Upper lobe of left lung (tissue), 6 donors: ENCODE data around the gene BRAT1. TPM values are rescaled to one million over a fixed set of nuclear protein-coding genes. Genes with fewer than 3 reads are reported as not detected.
"Not testable (repeated sequence)": the region's sequence is repeated elsewhere in the genome, so short reads cannot be mapped to it uniquely, and the experiment has no call there.

Source experiments
- ATAC-seq, 2 donors: fragments of 200-7000 bp; cut with Tn5 transposase; one replicate each; pipeline ENCODE4 v1.9.1; 2022; ENCODE audit warnings: mild to moderate bottlenecking in 2 of 2, moderate library complexity in 2 of 2; ENCODE audit not compliant: low FRiP score in 2 of 2
- DNase-seq, 2 donors: peaks; one replicate each; pipeline ENCODE4 v3.0.0-alpha.2; 2019 to 2020
- H3K27ac ChIP-seq, 4 donors: fragments of 200-600 bp; sonication (generic); one replicate each; pipeline ENCODE4 v1.5.1; 2016 to 2019
- H3K27me3 ChIP-seq, 4 donors: fragments of 200-600 bp; sonication (generic); one replicate each; pipeline ENCODE4 v1.5.1; 2017 to 2019
- H3K36me3 ChIP-seq, 4 donors: fragments of 200-600 bp; sonication (generic); one replicate each; pipeline ENCODE4 v1.5.1; 2016 to 2019
- H3K4me1 ChIP-seq, 4 donors: fragments of 200-600 bp; sonication (generic); one replicate each; pipeline ENCODE4 v1.5.1; 2018 to 2019
- H3K4me3 ChIP-seq, 4 donors: fragments of 200-600 bp; sonication (generic); one replicate each; pipeline ENCODE4 v1.5.1; 2017 to 2019; ENCODE audit warnings: mild to moderate bottlenecking in 2 of 4, moderate library complexity in 1 of 4
- H3K9me3 ChIP-seq, 4 donors: fragments of 200-600 bp; sonication (generic); one replicate each; pipeline ENCODE4 v1.5.1; 2018 to 2019
- POLR2AphosphoS5 ChIP-seq, 2 donors: sonication (generic); formaldehyde crosslinking; IDR thresholded peaks; one replicate each; pipeline ENCODE4 v1.5.1; 2017; ENCODE audit warnings: antibody characterized with exemption in 2 of 2
- WGBS, 2 donors: methylation state at CpG; one replicate each; pipeline ENCODE4 v1.1.5; 2017 to 2018; 5-methylcytosine and 5-hydroxymethylcytosine counted together
- total RNA-seq, 6 donors: library from RNA; depleted of rRNA in 4 of 6; stranded (reverse); fragments of >200 nt in 4 of 6; gene quantifications; one replicate each; pipeline versions ENCODE4 v1.1.0 to v1.2.1, GENCODE V29; 2016 to 2021
- TF ChIP-seq, protein P1 (sequence below), 6 experiments: fragments of 450-650 bp in 4 of 6; fragments of 200-600 bp in 2 of 6; sonication (generic) in 2 of 6; IDR thresholded peaks; one replicate each; pipeline ENCODE4 v1.5.1; 2016 to 2019; ENCODE audit warnings: antibody characterized with exemption in 6 of 6
- donor health status: DM: no; HTN: no; CAD: no; lungs with moderate emphysema.
- donor health status: DM: no; HTN: yes; CAD: no; lungs with severe emphysema.

Gene BRAT1
- total RNA-seq, 6 donors from 2014 or later: 23.9 to 68.3 (median 31.0) TPM

DNA sequence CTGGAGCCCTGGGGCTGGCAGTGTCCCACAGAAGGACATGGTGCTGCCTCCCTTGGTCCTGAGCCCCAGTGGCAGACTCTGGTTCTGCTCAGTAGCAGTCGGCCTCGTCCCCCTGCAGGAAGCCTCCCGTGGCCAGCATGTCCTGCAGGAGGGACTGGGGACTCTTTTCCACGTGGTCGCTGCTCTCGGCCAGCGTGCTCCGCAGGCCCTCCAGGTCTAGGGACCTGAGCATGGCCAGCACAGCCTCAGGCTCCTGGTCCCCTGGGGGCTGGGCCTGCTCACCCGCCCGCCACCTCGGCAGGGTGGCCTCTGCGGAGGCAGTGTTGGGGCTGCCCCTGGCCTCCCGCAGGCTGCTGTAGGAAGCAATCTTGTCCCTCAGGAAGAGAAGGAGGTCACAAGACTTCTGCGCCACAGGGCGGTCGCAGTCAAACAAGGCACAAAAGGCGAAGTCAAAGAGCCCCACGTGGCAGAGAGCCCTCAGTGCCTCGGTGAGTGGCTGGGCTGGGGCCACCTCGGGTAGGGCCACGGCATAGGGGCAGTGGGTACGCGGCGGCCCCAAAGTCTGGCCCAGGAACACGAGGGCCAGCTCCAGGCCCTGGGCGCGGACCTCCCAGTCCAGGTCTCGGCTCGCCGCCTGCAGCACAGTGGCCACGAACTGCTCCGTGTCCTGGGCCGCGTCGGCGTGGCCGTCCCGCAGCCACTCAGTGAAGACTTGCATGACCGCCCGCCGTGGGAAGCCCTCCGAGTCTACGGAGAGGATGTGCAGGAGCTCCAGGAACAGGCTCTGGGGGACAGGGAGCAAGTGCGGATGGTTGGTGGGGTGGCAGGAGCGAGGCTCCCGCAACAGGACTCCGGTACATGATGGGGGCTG lies 17.1 kb downstream of the BRAT1 start:
- ATAC-seq: no peak
- H3K27ac ChIP-seq: no peak overlapping the region
- H3K4me3 ChIP-seq: no peak overlapping the region
- 91 to 92% methylated on average over 19 to 47 of the region's 47 CpGs for WGBS, 2 donors
- DNase-seq: peak; percentile 18 to 83
- H3K9me3 ChIP-seq: no peaks in the 10 kb centered on the region
- no peaks in the 10 kb centered on the region for H3K4me1 ChIP-seq
- no peaks in the 10 kb centered on the region for H3K27me3 ChIP-seq
- TF ChIP-seq, protein P1, sequence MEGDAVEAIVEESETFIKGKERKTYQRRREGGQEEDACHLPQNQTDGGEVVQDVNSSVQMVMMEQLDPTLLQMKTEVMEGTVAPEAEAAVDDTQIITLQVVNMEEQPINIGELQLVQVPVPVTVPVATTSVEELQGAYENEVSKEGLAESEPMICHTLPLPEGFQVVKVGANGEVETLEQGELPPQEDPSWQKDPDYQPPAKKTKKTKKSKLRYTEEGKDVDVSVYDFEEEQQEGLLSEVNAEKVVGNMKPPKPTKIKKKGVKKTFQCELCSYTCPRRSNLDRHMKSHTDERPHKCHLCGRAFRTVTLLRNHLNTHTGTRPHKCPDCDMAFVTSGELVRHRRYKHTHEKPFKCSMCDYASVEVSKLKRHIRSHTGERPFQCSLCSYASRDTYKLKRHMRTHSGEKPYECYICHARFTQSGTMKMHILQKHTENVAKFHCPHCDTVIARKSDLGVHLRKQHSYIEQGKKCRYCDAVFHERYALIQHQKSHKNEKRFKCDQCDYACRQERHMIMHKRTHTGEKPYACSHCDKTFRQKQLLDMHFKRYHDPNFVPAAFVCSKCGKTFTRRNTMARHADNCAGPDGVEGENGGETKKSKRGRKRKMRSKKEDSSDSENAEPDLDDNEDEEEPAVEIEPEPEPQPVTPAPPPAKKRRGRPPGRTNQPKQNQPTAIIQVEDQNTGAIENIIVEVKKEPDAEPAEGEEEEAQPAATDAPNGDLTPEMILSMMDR (IDR thresholded peaks at IDR 0.05): peak in 2 of 6 experiments; percentile 7 to 12
- TF ChIP-seq POLR2AphosphoS5 (IDR thresholded peaks at IDR 0.05): no peak
- H3K36me3 ChIP-seq: peaks cover 11 to 56% (median 51%) of the 10 kb centered on the region in 4 donors

DNA sequence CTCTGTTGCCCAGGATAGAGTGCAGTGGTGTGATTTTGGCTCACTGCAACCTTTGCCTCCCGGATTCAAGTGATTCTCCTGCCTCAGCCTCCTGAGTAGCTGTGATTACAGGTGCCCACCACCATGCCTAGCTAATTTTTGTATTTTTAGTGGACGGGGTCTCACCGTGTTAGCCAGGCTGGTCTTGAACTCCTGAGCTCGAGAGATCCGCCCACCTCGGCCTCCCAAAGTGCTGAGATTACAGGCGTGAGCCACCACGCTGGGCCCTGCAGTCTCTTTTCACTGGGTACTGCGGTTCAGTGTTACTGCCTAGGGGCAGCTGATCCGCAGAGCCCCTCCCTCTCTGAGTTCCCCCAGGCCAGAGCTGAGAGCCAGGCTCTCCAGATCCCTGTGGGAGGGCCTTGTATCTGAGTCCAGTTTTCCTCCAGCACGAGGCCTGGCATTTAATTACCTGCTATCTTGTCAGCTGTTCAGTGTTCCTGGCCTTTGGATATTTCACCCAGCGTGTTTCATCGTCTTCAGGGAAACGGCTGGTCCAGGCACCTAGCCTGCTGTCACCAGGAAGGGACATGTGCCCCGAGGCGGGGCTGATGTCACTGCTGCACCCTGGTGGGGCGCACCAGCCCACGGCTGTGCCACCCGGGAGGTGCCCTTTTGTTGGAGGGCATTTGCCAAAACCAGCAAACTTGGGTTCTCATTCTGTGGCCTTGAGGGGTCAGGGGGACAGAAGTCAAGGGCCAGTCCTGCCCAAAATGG lies 19.3 kb downstream of the BRAT1 start:
- ATAC-seq: not testable (repeated sequence)
- 67 to 92% methylated on average over 6 to 17 of the region's 19 CpGs for WGBS, 2 donors

DNA sequence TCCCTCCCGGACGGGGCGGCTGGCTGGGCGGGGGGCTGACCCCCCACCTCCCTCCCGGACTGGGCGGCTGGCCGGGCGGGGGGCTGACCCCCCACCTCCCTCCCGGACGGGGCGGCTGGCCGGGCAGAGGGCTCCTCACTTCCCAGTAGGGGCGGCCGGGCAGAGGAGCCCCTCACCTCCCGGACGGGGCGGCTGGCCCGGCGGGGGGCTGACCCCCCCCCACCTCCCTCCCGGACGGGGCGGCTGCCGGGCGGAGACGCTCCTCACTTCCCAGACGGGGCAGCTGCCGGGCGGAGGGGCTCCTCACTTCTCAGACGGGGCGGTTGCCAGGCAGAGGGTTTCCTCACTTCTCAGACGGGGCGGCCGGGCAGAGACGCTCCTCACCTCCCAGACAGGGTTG lies 21.1 kb downstream of the BRAT1 start:
- no CpG with 5 or more reads among the region's 34 CpGs for WGBS, 2 donors
- not testable (repeated sequence) for H3K27ac ChIP-seq, ATAC-seq

More for the DNA sequence above, 19.3 kb downstream of the BRAT1 start:
- DNase-seq: peak in 1 of 2 donors; percentile 75
- H3K27ac ChIP-seq, H3K9me3 ChIP-seq, H3K27me3 ChIP-seq, H3K4me1 ChIP-seq, H3K4me3 ChIP-seq: not testable (repeated sequence)
- H3K36me3 ChIP-seq: peaks cover 7 to 34% (median 32%) of the 10 kb centered on the region in 4 donors

DNA sequence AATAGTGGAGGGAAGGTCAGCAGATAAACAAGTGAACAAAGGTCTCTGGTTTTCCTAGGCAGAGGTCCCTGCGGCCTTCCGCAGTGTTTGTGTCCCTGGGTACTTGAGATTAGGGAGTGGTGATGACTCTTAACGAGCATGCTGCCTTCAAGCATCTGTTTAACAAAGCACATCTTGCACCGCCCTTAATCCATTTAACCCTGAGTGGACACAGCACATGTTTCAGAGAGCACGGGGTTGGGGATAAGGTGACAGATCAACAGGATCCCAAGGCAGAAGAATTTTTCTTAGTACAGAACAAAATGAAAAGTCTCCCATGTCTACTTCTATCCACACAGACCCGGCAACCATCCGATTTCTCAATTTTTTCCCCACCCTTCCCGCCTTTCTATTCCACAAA lies 21.8 kb downstream of the BRAT1 start:
- WGBS, 2 donors: 53 to 64% methylated on average over 3 to 4 of the region's 8 CpGs
- Histone ChIP-seq H3K4me1 (peaks cover 28 to 34% (median 33%) of the 10 kb centered on the region in 4 donors), H3K36me3 (peaks cover 0 to 14% (median 8%) of the 10 kb centered on the region in 4 donors)
- H3K27ac ChIP-seq, H3K27me3 ChIP-seq, H3K4me3 ChIP-seq, ATAC-seq, DNase-seq, H3K9me3 ChIP-seq: not testable (repeated sequence)

More for the DNA sequence above, 21.1 kb downstream of the BRAT1 start:
- Histone ChIP-seq H3K4me1 (peaks cover 21 to 27% (median 27%) of the 10 kb centered on the region in 4 donors), H3K36me3 (peaks cover 6 to 16% (median 14%) of the 10 kb centered on the region in 4 donors)
- not testable (repeated sequence) for DNase-seq, H3K27me3 ChIP-seq, H3K4me3 ChIP-seq, H3K9me3 ChIP-seq

DNA sequence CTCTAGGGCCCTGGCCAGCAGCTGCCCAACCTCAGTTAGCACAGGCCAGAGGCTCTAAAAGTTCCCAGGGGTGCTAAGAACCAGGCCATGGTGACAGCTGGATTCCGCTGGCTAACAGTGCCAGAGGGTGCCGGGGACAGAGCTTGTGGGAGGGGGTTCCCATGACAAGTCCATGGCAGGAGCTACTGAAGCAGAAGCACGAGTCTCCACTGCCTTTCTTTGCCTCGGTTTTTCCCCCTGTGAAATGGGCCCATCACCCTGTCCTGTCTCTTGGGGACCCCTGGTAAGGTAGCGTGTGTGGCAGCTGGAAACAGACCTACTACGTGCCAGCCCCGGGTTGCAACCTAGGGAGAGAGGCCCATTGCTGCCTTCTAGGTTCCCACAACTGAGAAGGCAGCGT lies 22.5 kb downstream of the BRAT1 start:
- H3K27me3 ChIP-seq, DNase-seq, H3K36me3 ChIP-seq, ATAC-seq, H3K9me3 ChIP-seq, H3K27ac ChIP-seq, H3K4me3 ChIP-seq: not testable (repeated sequence)
- H3K4me1 ChIP-seq: peaks cover 35 to 41% (median 41%) of the 10 kb centered on the region in 4 donors
- 93% methylated on average over 4 of the region's 8 CpGs; no CpG with 5 or more reads in 1 of the 2 donors for WGBS, 2 donors

DNA sequence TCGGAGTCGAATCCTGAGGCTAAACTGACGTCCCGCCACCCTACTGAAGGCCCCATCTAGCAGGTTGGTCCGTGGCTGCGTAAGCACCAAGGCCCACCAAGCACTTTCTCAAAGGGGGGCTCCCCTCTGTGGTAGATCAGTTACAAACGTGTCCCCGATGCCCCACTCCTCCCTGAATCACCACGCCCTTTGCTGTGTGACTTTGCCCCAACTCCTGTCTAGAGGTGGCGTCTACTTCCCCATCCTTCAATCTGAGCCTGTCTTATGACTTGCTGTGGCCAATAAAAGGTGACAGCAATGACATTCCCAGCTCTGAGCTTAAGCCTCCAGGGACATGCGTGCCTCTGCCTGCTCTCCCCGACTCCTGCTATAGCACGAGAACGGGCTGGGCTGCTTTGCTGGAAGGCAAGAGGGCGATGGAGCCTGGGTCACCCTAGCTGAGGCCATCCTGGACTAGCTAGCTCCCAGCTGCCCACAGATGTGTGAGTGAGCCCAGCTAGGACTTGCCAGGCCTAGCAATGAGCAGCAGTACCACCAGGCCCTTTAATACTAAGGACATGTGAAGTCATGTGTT lies 23.0 kb downstream of the BRAT1 start:
- H3K27me3 ChIP-seq, H3K36me3 ChIP-seq, ATAC-seq, DNase-seq, H3K4me3 ChIP-seq, H3K27ac ChIP-seq, H3K9me3 ChIP-seq: not testable (repeated sequence)
- 83 to 89% methylated on average over 8 to 9 of the region's 15 CpGs for WGBS, 2 donors
- peaks cover 40 to 46% (median 46%) of the 10 kb centered on the region in 4 donors for H3K4me1 ChIP-seq

DNA sequence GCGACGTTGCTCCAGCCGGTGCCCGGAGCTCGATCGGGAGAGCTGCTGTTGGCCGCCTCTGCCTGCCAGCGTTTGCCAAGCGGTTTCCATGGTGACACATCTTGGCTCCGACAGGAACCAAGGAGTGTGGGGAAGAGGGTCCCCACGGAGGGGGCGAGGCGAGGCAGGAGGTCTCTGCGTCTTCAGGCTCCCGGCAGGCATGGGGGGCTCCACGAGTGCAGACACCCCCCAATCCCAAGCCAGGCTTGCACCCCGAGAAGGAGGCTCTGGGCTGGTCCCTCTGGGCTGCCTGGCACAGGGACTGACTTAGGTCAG lies 23.6 kb downstream of the BRAT1 start:
- H3K4me1 ChIP-seq: peaks cover 43 to 52% (median 51%) of the 10 kb centered on the region in 4 donors
- peaks cover 0 to 11% (median 6%) of the 10 kb centered on the region in 4 donors for H3K36me3 ChIP-seq
- H3K27me3 ChIP-seq, H3K9me3 ChIP-seq, H3K27ac ChIP-seq, H3K4me3 ChIP-seq, ATAC-seq: not testable (repeated sequence)
- 69% methylated on average over 7 of the region's 17 CpGs; no CpG with 5 or more reads in 1 of the 2 donors for WGBS, 2 donors
- DNase-seq: peak; percentile 6 to 79

DNA sequence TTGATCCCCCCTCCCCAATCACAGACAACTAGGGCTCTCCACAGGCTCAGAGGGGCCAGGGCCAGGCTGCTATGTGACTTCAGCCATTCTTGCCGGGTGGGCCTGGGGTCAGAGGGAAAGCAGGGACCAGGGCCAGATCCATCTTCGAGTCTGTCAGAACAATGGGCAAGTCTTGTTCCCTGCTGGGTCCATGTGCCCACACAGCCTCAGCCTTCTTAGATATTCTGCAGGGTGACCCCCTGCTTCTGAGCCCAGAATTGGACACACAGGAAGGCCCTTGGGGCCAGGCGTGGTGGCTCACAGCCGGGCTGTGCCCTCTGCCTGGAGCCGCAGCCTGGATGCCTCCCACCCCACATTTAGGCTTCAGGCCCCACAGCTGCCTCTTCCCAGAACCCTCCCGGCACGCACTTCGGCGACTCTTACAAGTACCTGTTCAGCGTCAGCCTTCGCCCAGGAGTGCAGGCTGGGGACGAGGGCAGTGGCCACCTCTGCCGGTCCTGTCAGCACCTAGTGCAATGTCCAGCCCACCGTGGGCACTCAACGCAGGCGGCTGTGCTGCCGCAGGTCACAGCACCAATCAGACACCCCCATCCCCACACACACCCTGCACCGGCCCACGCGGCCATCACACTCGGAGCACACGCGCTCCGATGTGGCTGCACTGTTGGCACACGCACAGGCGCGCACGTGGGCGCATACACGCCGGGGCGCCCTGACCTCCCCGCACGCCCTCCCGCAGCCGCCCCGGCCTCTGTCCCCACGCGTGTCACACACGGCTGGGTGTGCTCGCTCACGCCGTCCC lies 24.1 kb downstream of the BRAT1 start:
- not testable (repeated sequence) for H3K4me3 ChIP-seq, H3K9me3 ChIP-seq, H3K27me3 ChIP-seq, ATAC-seq
- 51% methylated on average over 21 of the region's 43 CpGs; no CpG with 5 or more reads in 1 of the 2 donors for WGBS, 2 donors
- peak in 1 of 2 donors; percentile 66 for DNase-seq
- H3K36me3 ChIP-seq: peaks cover 0 to 17% (median 11%) of the 10 kb centered on the region in 4 donors
- H3K4me1 ChIP-seq: peaks cover 43 to 57% (median 57%) of the 10 kb centered on the region in 4 donors
- peak overlapping the region; percentile 82 to 96 (median 86) for H3K27ac ChIP-seq
